HUES48 (cell line): Measurements from ENCODE around the gene HEATR5A.
"Not testable (repeated sequence)": the region's sequence is repeated elsewhere in the genome, so short reads cannot be mapped to it uniquely, and the experiment has no call there.

Source experiments
- H3K27ac ChIP-seq: one replicate; pipeline ENCODE4 v1.7.0; 2013; ENCODE audit warnings: low read depth, low read length, inconsistent platforms
- H3K27me3 ChIP-seq: 2 replicates; pipeline ENCODE4 v1.6.1; 2013; ENCODE audit warnings: mild to moderate bottlenecking, low read length; ENCODE audit not compliant: control insufficient read depth, insufficient read depth
- H3K36me3 ChIP-seq: 2 replicates; pipeline ENCODE4 v1.6.1; 2013; ENCODE audit warnings: low read length; ENCODE audit not compliant: control insufficient read depth, insufficient read depth
- H3K4me1 ChIP-seq: 2 replicates; pipeline ENCODE4 v1.6.1; 2013; ENCODE audit warnings: mild to moderate bottlenecking, low read length; ENCODE audit not compliant: control insufficient read depth, insufficient read depth
- H3K4me3 ChIP-seq: 2 replicates; pipeline ENCODE4 v1.5.1; 2013; ENCODE audit warnings: mild to moderate bottlenecking, low read depth, low read length
- H3K9ac ChIP-seq: 2 replicates; pipeline ENCODE4 v1.6.1; 2013; ENCODE audit warnings: mild to moderate bottlenecking, low read depth, low read length, moderate library complexity
- H3K9me3 ChIP-seq: 2 replicates; pipeline ENCODE4 v1.6.1; 2013; ENCODE audit warnings: low read length; ENCODE audit not compliant: control insufficient read depth, insufficient read depth

The HEATR5A gene

DNA sequence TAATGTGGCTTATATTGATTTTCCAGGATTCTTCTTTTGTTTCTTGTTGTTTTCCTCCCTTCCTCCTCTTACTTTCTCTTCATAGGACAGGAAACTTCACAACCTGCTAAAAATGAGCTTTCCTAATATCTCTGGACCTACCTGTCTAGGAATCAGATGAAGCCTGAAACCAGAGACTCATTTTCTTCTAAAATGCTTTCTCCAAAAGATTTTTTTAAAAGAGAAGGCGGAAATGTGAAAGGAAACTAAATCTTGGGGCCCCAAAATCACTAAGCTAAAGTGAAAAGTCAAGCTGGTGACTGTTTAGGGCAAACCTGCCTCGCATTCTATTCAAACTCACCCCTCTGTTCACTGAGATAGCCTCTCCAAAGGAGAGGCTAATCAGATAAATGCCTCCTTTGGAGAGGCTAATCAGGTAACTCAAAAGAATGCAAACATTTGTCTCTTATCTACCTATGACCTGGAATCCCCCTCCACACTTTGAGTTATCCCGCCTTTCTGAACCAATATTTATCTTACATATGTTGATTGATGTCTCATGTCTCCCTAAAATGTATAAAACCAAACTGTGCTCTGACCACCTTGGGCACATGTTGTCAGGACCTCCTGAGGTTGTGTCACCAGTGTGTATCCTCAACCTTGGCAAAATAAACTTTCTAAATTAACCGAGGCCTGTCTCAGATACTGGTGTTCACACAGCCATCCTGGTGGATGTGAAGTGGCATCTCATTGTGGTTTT lies 140.0 kb downstream of the HEATR5A start:
- Histone ChIP-seq H3K4me1 (no peaks in the 10 kb centered on the region), H3K27ac (no peak overlapping the region), H3K27me3 (no peaks in the 10 kb centered on the region), H3K36me3 (no peaks in the 10 kb centered on the region), H3K4me3 (no peak overlapping the region), H3K9me3 (peaks cover 43% of the 10 kb centered on the region), H3K9ac (no peak overlapping the region)

GRCh38 chr14:31278883-31279282 lies 141.5 kb downstream of the HEATR5A start:
- no peaks in the 10 kb centered on the region for H3K4me1 ChIP-seq
- H3K27ac ChIP-seq = no peak overlapping the region
- H3K27me3 ChIP-seq = no peaks in the 10 kb centered on the region
- peaks cover 46% of the 10 kb centered on the region for H3K9me3 ChIP-seq
- no peak overlapping the region for H3K4me3 ChIP-seq
- no peak overlapping the region for H3K9ac ChIP-seq
- H3K36me3 ChIP-seq = no peaks in the 10 kb centered on the region

GRCh38 chr14:31277085-31277484 lies 143.3 kb downstream of the HEATR5A start:
- H3K9me3 ChIP-seq = peaks cover 50% of the 10 kb centered on the region
- no peaks in the 10 kb centered on the region for H3K27me3 ChIP-seq
- no peak overlapping the region for H3K9ac ChIP-seq
- no peak overlapping the region for H3K27ac ChIP-seq
- H3K36me3 ChIP-seq = no peaks in the 10 kb centered on the region
- no peak overlapping the region; the same call in 1 of the 2 replicates for H3K4me3 ChIP-seq
- no peaks in the 10 kb centered on the region for H3K4me1 ChIP-seq

DNA sequence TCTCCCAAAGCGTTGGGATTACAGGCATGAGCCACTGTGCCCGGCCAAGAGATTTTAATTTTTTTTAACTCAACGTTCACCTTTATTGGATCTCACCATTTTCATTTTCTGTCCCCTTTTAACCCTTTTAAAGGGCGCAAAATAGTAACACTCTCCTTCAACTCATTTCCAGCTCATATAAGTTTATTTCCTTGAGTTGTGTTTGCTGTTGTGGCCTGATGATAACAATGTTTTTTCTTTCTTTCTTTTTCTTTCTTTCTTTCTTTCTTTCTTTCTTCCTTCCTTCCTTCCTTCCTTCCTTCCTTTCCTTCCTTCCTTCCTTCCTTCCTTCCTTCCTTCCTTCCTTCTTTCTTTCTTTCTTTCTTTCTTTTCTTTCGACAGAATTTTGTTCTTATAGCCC lies 143.9 kb downstream of the HEATR5A start:
- H3K27me3 ChIP-seq, H3K4me1 ChIP-seq, H3K4me3 ChIP-seq, H3K27ac ChIP-seq, H3K9ac ChIP-seq, H3K36me3 ChIP-seq: not testable (repeated sequence)
- peaks cover 50% of the 10 kb centered on the region for H3K9me3 ChIP-seq

DNA sequence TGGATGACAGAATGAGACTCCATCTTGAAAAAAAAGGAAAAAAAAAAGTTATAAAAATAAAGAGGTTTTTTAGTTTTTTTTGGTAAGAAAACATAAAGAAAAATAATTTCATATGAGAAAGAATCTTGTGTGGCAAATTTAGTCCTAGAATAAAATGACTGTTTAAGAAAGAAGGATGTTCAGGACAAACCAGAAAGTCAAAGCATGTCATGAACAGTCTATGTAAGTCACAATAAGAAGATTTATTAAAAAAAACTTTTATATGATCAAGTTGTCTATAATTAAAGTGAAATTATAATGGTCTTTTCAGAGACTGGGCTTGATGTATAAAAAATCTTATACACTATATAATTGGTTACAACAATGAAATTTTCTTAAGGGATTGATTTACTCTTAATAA lies 144.6 kb downstream of the HEATR5A start:
- Histone ChIP-seq H3K9me3 (peaks cover 51% of the 10 kb centered on the region), H3K4me1 (no peaks in the 10 kb centered on the region), H3K9ac (no peak overlapping the region), H3K27ac (no peak overlapping the region), H3K4me3 (no peak overlapping the region), H3K27me3 (no peaks in the 10 kb centered on the region), H3K36me3 (no peaks in the 10 kb centered on the region)

- no peaks in the 10 kb centered on the region for H3K27me3 ChIP-seq
- H3K27ac ChIP-seq = no peak overlapping the region
- peaks cover 43% of the 10 kb centered on the region for H3K9me3 ChIP-seq
- no peak overlapping the region for H3K9ac ChIP-seq
- H3K36me3 ChIP-seq = no peaks in the 10 kb centered on the region
- H3K4me3 ChIP-seq = no peak overlapping the region
- H3K4me1 ChIP-seq = no peaks in the 10 kb centered on the region
These were observed 148.7 kb downstream of the HEATR5A start for GRCh38 chr14:31271648-31272047.

DNA sequence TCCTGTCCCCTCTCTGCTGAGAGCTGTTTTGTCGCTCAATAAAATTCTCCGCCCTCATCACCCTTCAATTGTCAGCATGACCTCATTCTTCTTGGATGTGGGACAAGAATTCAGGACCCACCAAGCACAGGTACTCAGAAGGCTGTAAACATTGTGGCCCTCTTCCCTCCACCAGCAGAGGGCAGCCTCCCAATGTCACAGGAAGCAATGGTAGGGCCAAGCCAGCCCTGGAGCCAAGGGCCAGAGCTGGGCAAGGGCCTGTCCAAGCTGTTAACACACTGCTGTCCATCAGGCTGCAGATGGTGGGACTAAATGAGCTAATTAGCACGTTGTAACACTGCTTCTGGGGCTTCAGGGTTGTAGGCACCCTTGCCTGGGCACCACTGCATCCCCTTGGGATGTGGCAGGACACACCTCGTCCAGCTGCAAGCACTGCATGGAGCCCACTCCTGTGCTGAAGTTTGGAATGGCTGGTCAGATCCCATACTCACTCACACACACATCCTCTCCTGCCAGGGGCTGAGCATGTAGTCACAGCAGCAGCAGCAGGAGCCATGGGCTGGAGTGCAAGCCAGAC lies 150.1 kb downstream of the HEATR5A start:
- peaks cover 32% of the 10 kb centered on the region for H3K9me3 ChIP-seq
- 0 out of 2 replicates have a peak, but pooled peaks cover 5% of the 10 kb centered on the region for H3K4me1 ChIP-seq
- H3K27me3 ChIP-seq = no peaks in the 10 kb centered on the region
- no peak overlapping the region for H3K4me3 ChIP-seq
- H3K36me3 ChIP-seq = no peaks in the 10 kb centered on the region
- no peak overlapping the region for H3K9ac ChIP-seq
- H3K27ac ChIP-seq = no peak overlapping the region

- Histone ChIP-seq H3K9me3 (peaks cover 31% of the 10 kb centered on the region), H3K4me1 (0 out of 2 replicates have a peak, but pooled peaks cover 5% of the 10 kb centered on the region), H3K27ac (no peak overlapping the region), H3K4me3 (no peak overlapping the region; the same call in 1 of the 2 replicates), H3K36me3 (no peaks in the 10 kb centered on the region), H3K27me3 (no peaks in the 10 kb centered on the region), H3K9ac (no peak overlapping the region)
These were observed 150.6 kb downstream of the HEATR5A start for GRCh38 chr14:31269634-31270195.

DNA sequence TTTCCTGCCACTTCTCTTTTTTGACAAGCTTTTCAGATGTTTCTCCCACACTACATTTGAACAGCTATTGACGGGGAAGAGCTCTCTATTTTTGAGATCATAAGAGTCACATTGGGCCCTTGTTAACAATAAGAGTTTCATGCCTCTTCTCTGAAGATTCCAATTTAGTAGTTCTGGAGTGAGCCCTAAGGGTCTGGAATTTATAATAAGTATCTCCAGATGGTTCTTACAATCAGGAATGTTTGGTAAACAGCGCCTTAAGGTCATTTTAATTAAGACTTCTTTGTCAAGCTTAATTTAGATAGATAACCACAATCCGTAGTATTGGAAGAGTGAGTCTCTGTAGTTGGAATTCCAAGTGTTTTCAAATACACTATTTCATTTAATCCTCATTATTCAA lies 152.1 kb downstream of the HEATR5A start:
- H3K9ac ChIP-seq = no peak overlapping the region
- H3K4me3 ChIP-seq = no peak overlapping the region
- no peaks in the 10 kb centered on the region for H3K27me3 ChIP-seq
- H3K9me3 ChIP-seq = peaks cover 26% of the 10 kb centered on the region
- H3K27ac ChIP-seq = no peak overlapping the region
- H3K4me1 ChIP-seq = 0 out of 2 replicates have a peak, but pooled peaks cover 5% of the 10 kb centered on the region
- no peaks in the 10 kb centered on the region for H3K36me3 ChIP-seq

GRCh38 chr14:31266437-31267331 lies 153.7 kb downstream of the HEATR5A start:
- Histone ChIP-seq H3K4me1 (peaks cover 7% of the 10 kb centered on the region; the same call in 1 of the 2 replicates), H3K36me3 (no peaks in the 10 kb centered on the region), H3K9me3 (peaks cover 25% of the 10 kb centered on the region), H3K27ac (no peak overlapping the region), H3K9ac (no peak overlapping the region), H3K4me3 (no peak overlapping the region), H3K27me3 (no peaks in the 10 kb centered on the region)
